B cell (primary cell): ENCODE data around the gene HDX. TPM values are rescaled to one million over a fixed set of nuclear protein-coding genes. Genes with fewer than 3 reads are reported as not detected.

Experiments
- ATAC-seq: fragments of 200-7000 bp; cut with Tn5 transposase; one replicate; pipeline ENCODE4 v1.10.0; 2021; ENCODE audit warnings: low read depth, mild to moderate bottlenecking, moderate number of reproducible peaks, moderate library complexity
- CTCF ChIA-PET: fragments of 350-600 bp; sonication (Branson Sonifier 250); formaldehyde crosslinking; loops from one replicate; lab custom pipeline; 2021; ENCODE audit warnings: antibody characterized with exemption, inconsistent platforms; lab: Charles Lee
- POLR2A ChIA-PET: fragments of 350-600 bp; sonication (Branson Sonifier 250); formaldehyde crosslinking; loops from one replicate; lab custom pipeline; 2021; ENCODE audit warnings: antibody characterized with exemption; lab: Charles Lee
- DNase-seq: peaks from one replicate; pipeline ENCODE4 v3.0.0; 2013
- H2AFZ ChIP-seq: 2 replicates; pipeline ENCODE4 v1.6.1; 2012; ENCODE audit warnings: mild to moderate bottlenecking, low read depth, low read length; ENCODE audit not compliant: insufficient read depth, poor library complexity, severe bottlenecking
- H3K27ac ChIP-seq, 2 donors: 1 replicate in 1 of 2; 2 replicates in 1 of 2; pipeline ENCODE4 v1.5.1; 2012 to 2013; ENCODE audit warnings: low read length in 2 of 2, mild to moderate bottlenecking in 2 of 2, moderate library complexity in 1 of 2
- H3K27me3 ChIP-seq, 4 experiments: fragments of 200-600 bp in 1 of 4; sonication (generic) in 1 of 4; replicated peaks in 1 of 4; 1 replicate in 2 of 4; 2 replicates in 2 of 4; pipeline versions ENCODE4 v1.6.1 to v1.7.0; 2013 to 2016; ENCODE audit warnings: low read length in 3 of 4, mild to moderate bottlenecking in 2 of 4, mixed read lengths in 1 of 4, moderate library complexity in 1 of 4; ENCODE audit not compliant: insufficient read depth in 4 of 4, control insufficient read depth in 3 of 4; ENCODE audit errors: control extremely low read depth in 1 of 4
- H3K36me3 ChIP-seq, 2 experiments: replicated peaks in 1 of 2; 1 replicate in 1 of 2; 2 replicates in 1 of 2; pipeline versions ENCODE4 v1.6.1 to v1.7.1; 2013; ENCODE audit warnings: low read length in 1 of 2; ENCODE audit not compliant: insufficient read depth in 2 of 2, control insufficient read depth in 1 of 2; ENCODE audit errors: control extremely low read depth in 1 of 2, extremely low read depth in 1 of 2
- H3K4me1 ChIP-seq, 2 donors: fragments of 200-600 bp in 1 of 2; sonication (generic) in 1 of 2; 1 replicate in 1 of 2; 2 replicates in 1 of 2; pipeline versions ENCODE4 v1.5.1 to v1.6.1; 2013 to 2017; ENCODE audit warnings: low read length in 2 of 2; ENCODE audit not compliant: control insufficient read depth in 2 of 2, insufficient read depth in 2 of 2
- H3K4me2 ChIP-seq: replicated peaks from 2 replicates; pipeline ENCODE3; 2012; ENCODE audit warnings: mild to moderate bottlenecking, low read depth, low read length; ENCODE audit not compliant: poor library complexity, severe bottlenecking
- H3K4me3 ChIP-seq, 5 experiments: fragments of 200-600 bp in 1 of 5; sonication (generic) in 1 of 5; 1 replicate in 3 of 5; 2 replicates in 2 of 5; pipeline versions ENCODE4 v1.5.1 to v1.7.0; 2011 to 2016; ENCODE audit warnings: low read length in 4 of 5, mild to moderate bottlenecking in 4 of 5, low read depth in 2 of 5, control low read depth in 1 of 5, moderate library complexity in 1 of 5; ENCODE audit not compliant: insufficient read depth in 1 of 5; ENCODE audit errors: control extremely low read depth in 1 of 5, extremely low read depth in 1 of 5
- H3K79me2 ChIP-seq: fragments of 200-600 bp; sonication (generic); one replicate; pipeline ENCODE4 v1.6.0; 2016; ENCODE audit warnings: low read length; ENCODE audit not compliant: control insufficient read depth, insufficient read depth
- H3K9ac ChIP-seq: fragments of 200-600 bp; sonication (generic); 2 replicates; pipeline ENCODE4 v1.6.1; 2017; ENCODE audit warnings: mild to moderate bottlenecking, low read length, moderate library complexity
- H3K9me3 ChIP-seq, 3 donors: one replicate each; pipeline versions ENCODE4 v1.6.1 to v1.7.1; 2013; ENCODE audit warnings: low read length in 2 of 3; ENCODE audit not compliant: control insufficient read depth in 2 of 3, insufficient read depth in 1 of 3; ENCODE audit errors: control extremely low read depth in 1 of 3
- H4K20me1 ChIP-seq: 2 replicates; pipeline ENCODE4 v1.6.0; 2012; ENCODE audit warnings: mild to moderate bottlenecking, low read length; ENCODE audit not compliant: insufficient read depth, control insufficient read depth, poor library complexity, severe bottlenecking
- H3K27ac Mint-ChIP-seq: one replicate; pipeline ENCODE4 v1.8.0; 2021; ENCODE audit warnings: mixed read lengths
- H3K27me3 Mint-ChIP-seq: one replicate; pipeline ENCODE4 v1.8.0; 2021; ENCODE audit warnings: mixed read lengths
- H3K4me1 Mint-ChIP-seq: one replicate; pipeline ENCODE4 v1.8.0; 2021; ENCODE audit warnings: mixed read lengths
- H3K4me3 Mint-ChIP-seq: one replicate; pipeline ENCODE4 v1.8.0; 2021; ENCODE audit warnings: mixed read lengths
- H3K9me3 Mint-ChIP-seq: one replicate; pipeline ENCODE4 v1.8.0; 2022; ENCODE audit warnings: mixed read lengths; ENCODE audit not compliant: insufficient read depth
- CTCF ChIP-seq: fragments of 200-600 bp; IDR thresholded peaks from one replicate; pipeline ENCODE4 v1.8.0; 2022; ENCODE audit warnings: antibody characterized with exemption, mild to moderate bottlenecking
- EZH2 ChIP-seq: IDR thresholded peaks from 2 replicates; pipeline ENCODE4 v1.6.1; 2012; ENCODE audit warnings: borderline replicate concordance, low read depth, mild to moderate bottlenecking, moderate library complexity, low read length; ENCODE audit not compliant: insufficient read depth, poor library complexity, severe bottlenecking
- WGBS: methylation state at CpG from one replicate; pipeline ENCODE4 v1.1.5; 2013; ENCODE audit warnings: missing lambda C conversion rate; ENCODE audit not compliant: insufficient coverage; 5-methylcytosine and 5-hydroxymethylcytosine counted together
- intact Hi-C: fragments of 100-400 bp; cut with micrococcal nuclease; formaldehyde crosslinking; loops from one replicate; pipeline ENCODE4 v1.10.0; 2022
- polyA plus RNA-seq: library from polyadenylated mRNA; depleted of rRNA; stranded (reverse); fragments of >200 nt; gene quantifications from 2 replicates; pipeline ENCODE4 v1.2.3, GENCODE V29; 2012
- total RNA-seq, 2 donors: library from RNA; stranded (reverse); fragments of 120-200 nt in 1 of 2; gene quantifications; 1 replicate in 1 of 2; 2 replicates in 1 of 2; pipeline versions ENCODE4 v1.2.3 to v1.2.4, GENCODE V29; 2013 to 2022

HDX gene
- total and polyA plus RNA-seq, 2 donors (not counting 1 experiment from before 2014, with no cell fraction given) = 1.00 to 3.2 TPM

- TF ChIP-seq CTCF = peak; percentile 42
- no peak for TF ChIP-seq EZH2
- H3K9me3 ChIP-seq = no peaks in the 10 kb centered on the region
- H3K4me1 Mint-ChIP-seq = peaks cover 4% of the 10 kb centered on the region
- no peak overlapping the region for H2AFZ ChIP-seq
- intact Hi-C loops = no loop called here
- DNase-seq (peak; percentile 16), ATAC-seq (no peak)
- no CpG with 5 or more reads among the region's 4 CpGs for WGBS
- no peaks in the 10 kb centered on the region for H3K27me3 Mint-ChIP-seq
- H3K27ac ChIP-seq = no peak overlapping the region
- no peak overlapping the region for H3K4me3 ChIP-seq
- no peaks in the 10 kb centered on the region for H4K20me1 ChIP-seq
- ChIA-PET CTCF (interaction anchor here (0.6 kb wide), 1 partner anchor 744 kb away, joined by 4 read pairs; no protein-coding TSS in a partner anchor), POLR2A (no interaction called here)
- no peak overlapping the region for H3K4me3 Mint-ChIP-seq
- H3K27me3 ChIP-seq = no peaks in the 10 kb centered on the region
- H3K79me2 ChIP-seq = no peaks in the 10 kb centered on the region
- no peak overlapping the region for H3K27ac Mint-ChIP-seq
- H3K36me3 ChIP-seq = no peaks in the 10 kb centered on the region
- no peak overlapping the region for H3K4me2 ChIP-seq
- H3K9ac ChIP-seq = no peak overlapping the region
- H3K4me1 ChIP-seq = no peaks in the 10 kb centered on the region
- no peaks in the 10 kb centered on the region for H3K9me3 Mint-ChIP-seq
These were observed 162.5 kb downstream of the HDX start for GRCh38 chrX:84339507-84340364.

- no peak for TF ChIP-seq EZH2
- TF ChIP-seq CTCF = no peak
- Histone ChIP-seq H3K4me3 (no peak overlapping the region), H3K9me3 (no peaks in the 10 kb centered on the region), H3K36me3 (no peaks in the 10 kb centered on the region), H3K4me1 (no peaks in the 10 kb centered on the region), H3K9ac (no peak overlapping the region), H3K79me2 (no peaks in the 10 kb centered on the region), H3K27ac (no peak overlapping the region), H4K20me1 (no peaks in the 10 kb centered on the region), H3K27me3 (no peaks in the 10 kb centered on the region), H2AFZ (no peak overlapping the region), H3K4me2 (no peak overlapping the region)
- CTCF ChIA-PET = no interaction called here
- Mint-ChIP-seq H3K4me1 (peaks cover 4% of the 10 kb centered on the region), H3K4me3 (no peak overlapping the region), H3K9me3 (no peaks in the 10 kb centered on the region), H3K27ac (no peak overlapping the region), H3K27me3 (no peaks in the 10 kb centered on the region)
- no CpG with 5 or more reads among the region's 3 CpGs for WGBS
- ATAC-seq = no peak
- POLR2A ChIA-PET = no interaction called here
- intact Hi-C loops = no loop called here
- no peak for DNase-seq
These were observed 165.6 kb downstream of the HDX start for GRCh38 chrX:84336646-84337045.
